ENCODE data around the gene MAML2.
A peak's percentile ranks its signal among the peaks of the same experiment; 100 is the strongest.

MAML2 gene

DNA sequence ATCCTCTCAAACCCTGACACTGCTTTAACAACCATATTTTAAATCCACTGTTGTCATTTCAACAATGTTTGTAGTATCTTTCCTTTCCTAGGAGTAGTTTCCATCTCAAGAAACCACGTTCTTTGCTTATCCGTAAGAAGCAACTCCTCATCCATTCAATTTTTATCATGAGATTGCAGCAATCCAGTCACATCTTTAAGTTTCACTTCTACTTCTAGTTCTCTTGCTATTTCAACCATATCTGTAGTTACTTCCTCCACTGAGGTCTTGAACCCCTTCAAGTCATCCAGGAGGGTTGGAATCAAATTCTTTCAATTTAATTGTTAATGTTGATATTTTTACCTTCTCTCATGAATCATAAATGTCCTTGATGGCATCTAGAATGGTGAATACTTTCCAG is 24.3 kb upstream of the MAML2 start:
- no peaks in the 10 kb centered on the region for H3K27me3 ChIP-seq (ENCODE audit: insufficient read depth, poor library complexity, severe bottlenecking)
- ATAC-seq (ENCODE audit: low read depth) = no peak
- no peak overlapping the region for H3K27ac ChIP-seq (ENCODE audit: poor library complexity, severe bottlenecking)
- no peak overlapping the region for H3K4me3 ChIP-seq (ENCODE audit: severe bottlenecking)
- no peaks in the 10 kb centered on the region for H3K4me1 ChIP-seq (ENCODE audit: insufficient read depth, poor library complexity, severe bottlenecking)
- H3K9me3 ChIP-seq (ENCODE audit: severe bottlenecking) = no peaks in the 10 kb centered on the region
- H3K36me3 ChIP-seq (ENCODE audit: low read depth) = peaks cover 43% of the 10 kb centered on the region
- no peak for DNase-seq (ENCODE audit: low spot score)
- TF ChIP-seq, protein P1, sequence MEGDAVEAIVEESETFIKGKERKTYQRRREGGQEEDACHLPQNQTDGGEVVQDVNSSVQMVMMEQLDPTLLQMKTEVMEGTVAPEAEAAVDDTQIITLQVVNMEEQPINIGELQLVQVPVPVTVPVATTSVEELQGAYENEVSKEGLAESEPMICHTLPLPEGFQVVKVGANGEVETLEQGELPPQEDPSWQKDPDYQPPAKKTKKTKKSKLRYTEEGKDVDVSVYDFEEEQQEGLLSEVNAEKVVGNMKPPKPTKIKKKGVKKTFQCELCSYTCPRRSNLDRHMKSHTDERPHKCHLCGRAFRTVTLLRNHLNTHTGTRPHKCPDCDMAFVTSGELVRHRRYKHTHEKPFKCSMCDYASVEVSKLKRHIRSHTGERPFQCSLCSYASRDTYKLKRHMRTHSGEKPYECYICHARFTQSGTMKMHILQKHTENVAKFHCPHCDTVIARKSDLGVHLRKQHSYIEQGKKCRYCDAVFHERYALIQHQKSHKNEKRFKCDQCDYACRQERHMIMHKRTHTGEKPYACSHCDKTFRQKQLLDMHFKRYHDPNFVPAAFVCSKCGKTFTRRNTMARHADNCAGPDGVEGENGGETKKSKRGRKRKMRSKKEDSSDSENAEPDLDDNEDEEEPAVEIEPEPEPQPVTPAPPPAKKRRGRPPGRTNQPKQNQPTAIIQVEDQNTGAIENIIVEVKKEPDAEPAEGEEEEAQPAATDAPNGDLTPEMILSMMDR (IDR thresholded peaks at IDR 0.05; ENCODE audit: poor library complexity, severe bottlenecking) = no peak

DNA sequence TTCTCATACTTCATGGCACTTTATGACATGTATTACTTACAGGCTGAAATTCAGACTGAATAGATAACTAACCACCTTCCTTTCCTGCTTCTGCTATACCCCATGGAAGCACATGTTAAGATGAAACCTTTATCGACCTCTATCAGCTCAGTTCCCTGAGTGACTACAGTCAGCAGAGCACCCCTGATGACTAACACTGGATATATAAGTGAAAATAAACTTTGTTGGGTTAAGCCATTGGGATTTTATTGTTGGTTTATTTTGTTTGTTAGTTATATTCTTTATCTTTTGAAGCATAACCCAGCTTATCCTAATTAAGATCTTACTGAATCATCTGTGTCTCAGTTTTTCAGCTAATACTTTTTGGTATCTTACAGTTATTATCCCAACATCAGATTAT is 23.0 kb upstream of the MAML2 start:
- H3K4me3 ChIP-seq (ENCODE audit: severe bottlenecking) = no peak overlapping the region
- H3K36me3 ChIP-seq (ENCODE audit: low read depth) = peaks cover 43% of the 10 kb centered on the region
- no peak overlapping the region for H3K27ac ChIP-seq (ENCODE audit: poor library complexity, severe bottlenecking)
- no peaks in the 10 kb centered on the region for H3K4me1 ChIP-seq (ENCODE audit: insufficient read depth, poor library complexity, severe bottlenecking)
- no peak for ATAC-seq (ENCODE audit: low read depth)
- no peaks in the 10 kb centered on the region for H3K27me3 ChIP-seq (ENCODE audit: insufficient read depth, poor library complexity, severe bottlenecking)
- H3K9me3 ChIP-seq (ENCODE audit: severe bottlenecking) = no peaks in the 10 kb centered on the region
- TF ChIP-seq, protein P1 (IDR thresholded peaks at IDR 0.05; ENCODE audit: poor library complexity, severe bottlenecking) = no peak
- no peak for DNase-seq (ENCODE audit: low spot score)

DNA sequence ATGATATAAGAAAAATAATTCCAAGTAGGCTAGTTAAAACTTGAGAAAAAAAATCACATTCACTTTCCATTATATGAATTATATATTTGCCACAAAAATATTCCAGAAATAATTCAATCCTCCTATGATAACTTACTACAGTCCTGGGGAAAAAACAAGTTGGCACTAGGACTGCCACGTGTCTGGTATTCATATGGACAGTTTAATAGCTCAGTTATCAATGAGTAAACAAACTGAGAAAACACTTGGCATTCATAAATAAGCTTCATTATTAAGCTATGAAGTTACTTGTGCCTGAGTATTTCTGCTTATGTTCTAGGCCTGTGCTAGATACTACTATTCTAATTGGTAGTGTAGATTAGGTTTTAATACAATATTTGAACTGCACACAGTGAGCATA is 22.5 kb upstream of the MAML2 start:
- H3K4me3 ChIP-seq (ENCODE audit: severe bottlenecking) = no peak overlapping the region
- H3K9me3 ChIP-seq (ENCODE audit: severe bottlenecking) = no peaks in the 10 kb centered on the region
- DNase-seq (ENCODE audit: low spot score) (no peak), ATAC-seq (ENCODE audit: low read depth) (no peak)
- H3K36me3 ChIP-seq (ENCODE audit: low read depth) = peaks cover 43% of the 10 kb centered on the region
- no peaks in the 10 kb centered on the region for H3K27me3 ChIP-seq (ENCODE audit: insufficient read depth, poor library complexity, severe bottlenecking)
- no peak overlapping the region for H3K27ac ChIP-seq (ENCODE audit: poor library complexity, severe bottlenecking)
- H3K4me1 ChIP-seq (ENCODE audit: insufficient read depth, poor library complexity, severe bottlenecking) = no peaks in the 10 kb centered on the region
- TF ChIP-seq, protein P1 (IDR thresholded peaks at IDR 0.05; ENCODE audit: poor library complexity, severe bottlenecking) = no peak

DNA sequence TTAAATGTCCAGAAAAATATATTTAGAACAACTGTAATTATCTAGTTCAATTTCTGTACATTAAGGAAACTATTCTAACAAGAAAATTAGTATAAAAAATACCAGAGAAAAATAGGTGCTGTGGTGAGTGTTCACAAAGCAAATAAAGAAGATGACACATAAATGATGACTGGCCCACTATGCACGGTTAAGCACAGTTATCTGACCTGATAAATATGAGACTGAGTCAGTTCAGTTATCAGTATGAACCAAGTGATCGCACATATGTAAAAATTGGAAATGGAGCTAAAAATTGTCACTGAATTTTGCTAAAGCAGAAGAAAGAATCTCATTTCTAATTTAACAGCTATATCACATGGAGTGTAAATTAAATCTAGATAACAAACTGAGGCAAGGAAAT is 18.8 kb upstream of the MAML2 start:
- H3K27ac ChIP-seq (ENCODE audit: poor library complexity, severe bottlenecking) = no peak overlapping the region
- no peaks in the 10 kb centered on the region for H3K9me3 ChIP-seq (ENCODE audit: severe bottlenecking)
- H3K36me3 ChIP-seq (ENCODE audit: low read depth) = peaks cover 18% of the 10 kb centered on the region
- DNase-seq (ENCODE audit: low spot score) (no peak), ATAC-seq (ENCODE audit: low read depth) (peak; percentile 94)
- no peaks in the 10 kb centered on the region for H3K27me3 ChIP-seq (ENCODE audit: insufficient read depth, poor library complexity, severe bottlenecking)
- no peaks in the 10 kb centered on the region for H3K4me1 ChIP-seq (ENCODE audit: insufficient read depth, poor library complexity, severe bottlenecking)
- TF ChIP-seq, protein P1 (IDR thresholded peaks at IDR 0.05; ENCODE audit: poor library complexity, severe bottlenecking) = no peak
- no peak overlapping the region for H3K4me3 ChIP-seq (ENCODE audit: severe bottlenecking)

DNA sequence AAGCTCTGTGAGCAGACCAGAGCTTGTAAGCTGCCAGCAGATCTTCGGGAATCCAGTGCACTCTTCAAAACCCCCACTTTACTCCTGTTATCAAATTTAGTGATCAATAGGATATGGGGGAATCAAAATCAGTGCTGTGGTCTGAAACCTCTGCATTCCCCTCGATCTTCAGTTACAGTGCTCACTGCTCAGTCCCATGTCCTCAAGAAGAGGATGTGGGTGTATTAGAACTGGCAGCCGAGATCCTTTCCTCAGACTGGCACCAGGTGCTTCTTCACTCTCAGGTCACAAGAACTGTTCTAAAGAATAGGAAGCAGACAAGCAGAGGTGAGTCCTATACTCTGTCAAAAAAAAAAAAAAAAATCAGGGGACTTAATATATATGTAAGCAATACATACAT is 15.3 kb upstream of the MAML2 start:
- TF ChIP-seq, protein P1 (IDR thresholded peaks at IDR 0.05; ENCODE audit: poor library complexity, severe bottlenecking) = no peak
- H3K27ac ChIP-seq (ENCODE audit: poor library complexity, severe bottlenecking) = no peak overlapping the region
- no peak overlapping the region for H3K4me3 ChIP-seq (ENCODE audit: severe bottlenecking)
- H3K9me3 ChIP-seq (ENCODE audit: severe bottlenecking) = no peaks in the 10 kb centered on the region
- H3K4me1 ChIP-seq (ENCODE audit: insufficient read depth, poor library complexity, severe bottlenecking) = no peaks in the 10 kb centered on the region
- H3K36me3 ChIP-seq (ENCODE audit: low read depth) = peaks cover 5% of the 10 kb centered on the region
- no peak for DNase-seq (ENCODE audit: low spot score)
- ATAC-seq (ENCODE audit: low read depth) = no peak
- H3K27me3 ChIP-seq (ENCODE audit: insufficient read depth, poor library complexity, severe bottlenecking) = no peaks in the 10 kb centered on the region

Measured in RWPE2 (cell line).